Measurements from ENCODE around the gene GALNT6.
A peak's percentile ranks its signal among the peaks of the same experiment; 100 is the strongest.
"Not testable (repeated sequence)": the region's sequence is repeated elsewhere in the genome, so short reads cannot be mapped to it uniquely, and the experiment has no call there.

Gene GALNT6

GRCh38 chr12:51346581-51346980 lies 44.6 kb downstream of the GALNT6 start, which contains the start of gene CELA1:
TSS of gene CELA1 (minus strand) at chr12:51346679. CDS start at chr12:51346638, 41 bp downstream.
- no peak within 1 kb of the TSS for H3K4me3 ChIP-seq (ENCODE audit: low read length)
- no peak for DNase-seq (ENCODE audit: low read depth)
- TF ChIP-seq, protein P1, sequence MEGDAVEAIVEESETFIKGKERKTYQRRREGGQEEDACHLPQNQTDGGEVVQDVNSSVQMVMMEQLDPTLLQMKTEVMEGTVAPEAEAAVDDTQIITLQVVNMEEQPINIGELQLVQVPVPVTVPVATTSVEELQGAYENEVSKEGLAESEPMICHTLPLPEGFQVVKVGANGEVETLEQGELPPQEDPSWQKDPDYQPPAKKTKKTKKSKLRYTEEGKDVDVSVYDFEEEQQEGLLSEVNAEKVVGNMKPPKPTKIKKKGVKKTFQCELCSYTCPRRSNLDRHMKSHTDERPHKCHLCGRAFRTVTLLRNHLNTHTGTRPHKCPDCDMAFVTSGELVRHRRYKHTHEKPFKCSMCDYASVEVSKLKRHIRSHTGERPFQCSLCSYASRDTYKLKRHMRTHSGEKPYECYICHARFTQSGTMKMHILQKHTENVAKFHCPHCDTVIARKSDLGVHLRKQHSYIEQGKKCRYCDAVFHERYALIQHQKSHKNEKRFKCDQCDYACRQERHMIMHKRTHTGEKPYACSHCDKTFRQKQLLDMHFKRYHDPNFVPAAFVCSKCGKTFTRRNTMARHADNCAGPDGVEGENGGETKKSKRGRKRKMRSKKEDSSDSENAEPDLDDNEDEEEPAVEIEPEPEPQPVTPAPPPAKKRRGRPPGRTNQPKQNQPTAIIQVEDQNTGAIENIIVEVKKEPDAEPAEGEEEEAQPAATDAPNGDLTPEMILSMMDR (conservative IDR thresholded peaks at IDR 0.05; ENCODE audit: low read length), result no peak

- no peak overlapping the region for H3K4me3 ChIP-seq (ENCODE audit: low read length)
- TF ChIP-seq, protein P1 (conservative IDR thresholded peaks at IDR 0.05; ENCODE audit: low read length), result no peak
- no peak for DNase-seq (ENCODE audit: low read depth)
Measured at GRCh38 chr12:51345681-51346080, 45.5 kb downstream of the GALNT6 start.

DNA sequence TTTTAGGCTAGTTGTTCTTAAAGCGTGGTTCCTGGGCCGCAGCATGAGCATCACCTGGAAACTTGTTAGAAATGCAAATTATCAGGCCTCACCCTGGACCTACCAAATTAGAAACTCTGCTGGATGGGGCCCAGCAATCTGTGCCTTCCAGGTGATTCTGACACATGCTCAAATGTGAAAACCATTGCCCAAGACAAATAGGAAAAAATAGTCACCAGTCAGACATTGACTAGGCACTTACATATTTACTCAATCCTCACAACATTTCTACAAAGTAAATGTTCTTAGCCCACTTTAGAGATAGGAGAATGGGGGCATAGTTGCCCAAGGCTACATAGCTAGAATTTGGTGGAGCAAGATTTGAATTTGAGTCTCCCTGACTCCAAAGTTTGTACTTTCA lies 48.0 kb downstream of the GALNT6 start:
- DNase-seq (ENCODE audit: low read depth), result no peak
- H3K4me3 ChIP-seq (ENCODE audit: low read length), result no peak overlapping the region
- TF ChIP-seq, protein P1 (conservative IDR thresholded peaks at IDR 0.05; ENCODE audit: low read length), result no peak

DNA sequence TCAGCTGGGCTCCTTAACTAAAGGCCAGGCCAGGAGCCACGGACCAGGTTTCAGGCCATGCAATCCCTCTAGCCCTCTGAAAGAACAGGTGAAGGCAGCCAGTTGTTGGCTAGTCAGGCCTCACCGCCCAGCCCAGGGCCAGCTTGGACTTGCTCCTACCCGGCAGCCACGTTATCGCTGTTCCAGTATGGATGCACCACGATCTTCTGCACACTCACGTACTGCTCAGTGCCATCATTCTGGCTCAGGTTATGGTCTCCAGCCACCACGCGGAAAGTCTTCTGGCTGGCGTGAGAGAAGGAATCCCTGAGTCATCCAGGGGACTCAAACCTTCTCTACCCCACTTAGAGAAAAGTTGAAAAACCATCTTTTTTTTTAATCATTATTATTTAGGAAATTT lies 48.8 kb downstream of the GALNT6 start:
- TF ChIP-seq, protein P1 (conservative IDR thresholded peaks at IDR 0.05; ENCODE audit: low read length), result no peak
- no peak for DNase-seq (ENCODE audit: low read depth)
- H3K4me3 ChIP-seq (ENCODE audit: low read length), result no peak overlapping the region

DNA sequence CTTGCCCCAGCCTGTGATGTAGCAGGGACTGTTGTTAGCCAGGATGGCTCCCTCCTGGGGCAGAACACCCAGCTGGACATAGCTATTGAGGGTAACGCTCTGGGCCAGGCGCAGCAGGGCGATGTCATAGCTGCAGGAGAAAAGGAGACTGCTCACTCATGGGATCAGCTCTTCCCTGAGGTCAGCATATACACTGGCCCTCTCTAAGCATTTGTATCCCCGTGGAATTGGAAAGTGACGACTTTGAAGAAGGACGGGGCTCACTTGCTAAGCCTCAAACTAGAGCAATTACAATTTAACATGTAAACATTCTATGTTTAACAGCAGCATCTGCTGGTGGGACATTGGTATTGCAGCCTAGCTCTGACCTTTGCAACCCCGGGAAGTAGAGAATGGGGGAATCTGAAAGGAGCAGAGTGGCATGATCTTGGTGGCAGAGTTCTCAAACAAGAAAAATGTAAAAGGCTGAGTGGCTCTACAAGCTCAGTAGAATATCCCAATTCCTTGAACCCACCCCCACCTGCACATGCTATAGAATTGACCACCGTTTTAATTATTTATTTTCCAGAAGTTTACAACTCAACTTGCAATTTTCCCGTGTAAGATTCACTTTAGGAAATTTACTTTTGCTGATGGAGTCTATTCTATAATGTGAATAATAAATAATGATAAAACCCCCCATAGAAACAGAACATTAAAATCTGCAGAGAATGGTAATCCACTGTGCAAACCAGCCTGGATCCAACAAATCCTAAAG lies 49.8 kb downstream of the GALNT6 start:
- TF ChIP-seq, protein P1 (conservative IDR thresholded peaks at IDR 0.05; ENCODE audit: low read length), result peak; percentile 100
- peak overlapping the region; percentile 47 for H3K4me3 ChIP-seq (ENCODE audit: low read length)
- DNase-seq (ENCODE audit: low read depth), result peak; percentile 65

- H3K4me3 ChIP-seq (ENCODE audit: low read length), result no peak overlapping the region
- no peak for DNase-seq (ENCODE audit: low read depth)
- TF ChIP-seq, protein P1 (conservative IDR thresholded peaks at IDR 0.05; ENCODE audit: low read length), result no peak
Measured at GRCh38 chr12:51339750-51340149, 51.5 kb downstream of the GALNT6 start.

DNA sequence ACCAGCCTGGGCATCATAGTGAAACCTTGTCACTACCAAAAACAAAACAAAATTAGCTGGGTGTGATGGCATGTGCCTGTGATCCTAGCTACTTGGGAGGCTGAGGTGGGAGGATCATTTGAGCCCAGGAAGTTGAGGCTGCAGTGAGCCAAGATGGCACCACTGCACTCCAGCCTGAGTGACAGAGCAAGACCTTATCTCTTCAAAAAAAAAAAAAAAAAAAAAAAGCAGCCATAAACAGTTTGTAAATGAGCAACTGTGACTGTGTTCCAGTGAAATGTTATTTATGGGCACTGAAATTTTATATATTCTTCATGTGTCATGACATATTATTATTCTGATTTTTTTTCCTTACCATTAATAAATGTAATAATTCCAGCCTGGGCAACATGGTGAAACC lies 53.9 kb downstream of the GALNT6 start:
- DNase-seq (ENCODE audit: low read depth), result not testable (repeated sequence)

More for the DNA sequence above, 53.9 kb downstream of the GALNT6 start:
- not testable (repeated sequence) for H3K4me3 ChIP-seq (ENCODE audit: low read length)

Data from AG10803 (cell line).